DND-41 (cell line): ENCODE data around the gene RILPL1.
"Not testable (repeated sequence)": the region's sequence is repeated elsewhere in the genome, so short reads cannot be mapped to it uniquely, and the experiment has no call there.

Experiments used
- ATAC-seq: fragments of 200-7000 bp; cut with Tn5 transposase; 3 replicates; pipeline ENCODE4 v1.9.1; 2021; ENCODE audit warnings: low read depth; ENCODE audit not compliant: insufficient read depth
- DNase-seq: peaks from one replicate; pipeline ENCODE4 v3.0.0-alpha.2; 2020
- H2AFZ ChIP-seq: 2 replicates; pipeline ENCODE4 v1.6.0; 2012; ENCODE audit warnings: low read depth, low read length
- H3K27ac ChIP-seq: 2 replicates; pipeline ENCODE4 v1.5.1; 2012; ENCODE audit warnings: low read length, inconsistent platforms
- H3K27me3 ChIP-seq: fragments of 200-600 bp; sonication (generic); 2 replicates; pipeline ENCODE4 v1.6.0; 2012; ENCODE audit warnings: low read length, mild to moderate bottlenecking, inconsistent platforms; ENCODE audit not compliant: insufficient read depth, poor library complexity
- H3K36me3 ChIP-seq: 2 replicates; pipeline ENCODE4 v1.5.1; 2012; ENCODE audit warnings: low read length, inconsistent platforms; ENCODE audit not compliant: insufficient read depth
- H3K4me1 ChIP-seq: 2 replicates; pipeline ENCODE4 v1.5.1; 2012; ENCODE audit warnings: mild to moderate bottlenecking, low read length; ENCODE audit not compliant: insufficient read depth
- H3K4me2 ChIP-seq: 2 replicates; pipeline ENCODE4 v1.6.0; 2012; ENCODE audit warnings: mild to moderate bottlenecking, moderate library complexity, low read length, inconsistent platforms; ENCODE audit not compliant: insufficient read depth
- H3K4me3 ChIP-seq, 2 experiments: fragments of 200-600 bp in 1 of 2; shearing (Covaris generic) in 1 of 2; 2 replicates each; pipeline ENCODE4 v1.5.1; 2012 to 2016; ENCODE audit warnings: inconsistent platforms in 2 of 2, low read length in 2 of 2, mild to moderate bottlenecking in 2 of 2, low read depth in 1 of 2, moderate library complexity in 1 of 2
- H3K79me2 ChIP-seq: 2 replicates; pipeline ENCODE4 v1.6.0; 2012; ENCODE audit warnings: low read length, inconsistent platforms; ENCODE audit not compliant: insufficient read depth
- H3K9ac ChIP-seq: 2 replicates; pipeline ENCODE4 v1.6.0; 2012; ENCODE audit warnings: low read depth, mild to moderate bottlenecking, inconsistent platforms, low read length, moderate library complexity
- H3K9me3 ChIP-seq: 2 replicates; pipeline ENCODE4 v1.5.1; 2012; ENCODE audit warnings: low read length, moderate library complexity, mild to moderate bottlenecking, inconsistent platforms; ENCODE audit not compliant: insufficient read depth, severe bottlenecking
- H4K20me1 ChIP-seq: 2 replicates; pipeline ENCODE4 v1.6.0; 2012; ENCODE audit warnings: low read length; ENCODE audit not compliant: insufficient read depth
- EZH2 ChIP-seq: IDR thresholded peaks from 3 replicates; pipeline ENCODE4 v1.6.1; 2012; ENCODE audit warnings: borderline replicate concordance, low read depth, mild to moderate bottlenecking, moderate library complexity, low read length, inconsistent platforms; ENCODE audit not compliant: severe bottlenecking
- TF ChIP-seq, protein P1 (sequence below): IDR thresholded peaks from 2 replicates; pipeline ENCODE4 v1.5.1; 2012; ENCODE audit warnings: borderline replicate concordance, low read length, moderate library complexity, mild to moderate bottlenecking; ENCODE audit not compliant: poor library complexity, severe bottlenecking; ENCODE audit errors: extremely low read depth

RILPL1 gene

GRCh38 chr12:123433615-123434014 is 99.9 kb downstream of the RILPL1 start:
- no peak for TF ChIP-seq EZH2
- TF ChIP-seq, protein P1, sequence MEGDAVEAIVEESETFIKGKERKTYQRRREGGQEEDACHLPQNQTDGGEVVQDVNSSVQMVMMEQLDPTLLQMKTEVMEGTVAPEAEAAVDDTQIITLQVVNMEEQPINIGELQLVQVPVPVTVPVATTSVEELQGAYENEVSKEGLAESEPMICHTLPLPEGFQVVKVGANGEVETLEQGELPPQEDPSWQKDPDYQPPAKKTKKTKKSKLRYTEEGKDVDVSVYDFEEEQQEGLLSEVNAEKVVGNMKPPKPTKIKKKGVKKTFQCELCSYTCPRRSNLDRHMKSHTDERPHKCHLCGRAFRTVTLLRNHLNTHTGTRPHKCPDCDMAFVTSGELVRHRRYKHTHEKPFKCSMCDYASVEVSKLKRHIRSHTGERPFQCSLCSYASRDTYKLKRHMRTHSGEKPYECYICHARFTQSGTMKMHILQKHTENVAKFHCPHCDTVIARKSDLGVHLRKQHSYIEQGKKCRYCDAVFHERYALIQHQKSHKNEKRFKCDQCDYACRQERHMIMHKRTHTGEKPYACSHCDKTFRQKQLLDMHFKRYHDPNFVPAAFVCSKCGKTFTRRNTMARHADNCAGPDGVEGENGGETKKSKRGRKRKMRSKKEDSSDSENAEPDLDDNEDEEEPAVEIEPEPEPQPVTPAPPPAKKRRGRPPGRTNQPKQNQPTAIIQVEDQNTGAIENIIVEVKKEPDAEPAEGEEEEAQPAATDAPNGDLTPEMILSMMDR, result no peak
- H3K4me1 ChIP-seq, result peaks cover 45% of the 10 kb centered on the region
- no peaks in the 10 kb centered on the region for H3K27me3 ChIP-seq
- no peak overlapping the region for H3K9ac ChIP-seq
- H3K36me3 ChIP-seq, result peaks cover 14% of the 10 kb centered on the region
- no peak overlapping the region for H3K4me3 ChIP-seq
- H2AFZ ChIP-seq, result no peak overlapping the region
- peak overlapping the region; percentile 6; the same call in 1 of the 2 replicates for H3K4me2 ChIP-seq
- ATAC-seq (no peak), DNase-seq (no peak)
- H4K20me1 ChIP-seq, result no peaks in the 10 kb centered on the region
- H3K27ac ChIP-seq, result no peak overlapping the region
- peaks cover 40% of the 10 kb centered on the region for H3K79me2 ChIP-seq
- no peaks in the 10 kb centered on the region for H3K9me3 ChIP-seq

DNA sequence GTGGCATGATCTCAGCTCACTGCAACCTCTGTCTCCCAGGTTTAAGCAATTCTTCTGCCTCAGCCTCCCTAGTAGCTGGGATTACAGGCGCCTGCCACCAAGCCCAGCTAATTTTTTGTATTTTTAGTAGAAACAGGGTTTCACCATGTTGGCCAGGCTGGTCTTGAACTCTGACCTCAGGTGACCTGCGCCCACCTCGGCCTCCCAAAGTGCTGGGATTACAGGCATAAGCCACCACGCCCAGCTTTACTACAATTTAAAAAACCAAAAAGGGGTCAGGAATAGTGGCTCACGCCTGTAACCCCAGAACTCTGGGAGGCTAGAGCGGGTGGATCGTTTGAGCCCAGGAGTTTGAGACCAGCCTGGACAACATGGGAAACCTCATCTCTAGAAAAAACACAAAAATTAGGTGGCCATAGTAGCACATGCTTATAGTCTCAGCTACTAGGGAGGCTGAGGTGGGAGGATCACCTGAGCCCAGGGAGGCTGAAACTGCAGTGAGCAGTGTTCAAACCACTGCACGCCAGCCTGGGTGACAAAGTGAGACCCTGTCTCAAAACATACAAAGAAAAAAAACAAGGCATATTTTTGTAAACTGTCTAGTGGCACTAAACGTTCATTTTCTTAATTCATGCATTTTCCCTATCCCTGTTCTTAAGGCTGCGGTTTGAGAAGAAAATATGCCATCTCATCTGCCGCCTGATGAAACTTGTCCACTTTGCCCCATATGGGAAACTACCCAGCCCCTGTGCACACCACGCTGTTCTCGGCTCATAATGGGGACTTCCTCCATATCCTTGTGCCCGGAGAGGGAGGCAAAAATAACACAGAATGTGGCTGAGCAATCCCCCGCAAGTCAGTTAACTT is 101.3 kb downstream of the RILPL1 start:
- peaks cover 40% of the 10 kb centered on the region for H3K79me2 ChIP-seq
- peaks cover 20% of the 10 kb centered on the region for H3K36me3 ChIP-seq
- not testable (repeated sequence) for H3K4me3 ChIP-seq, H3K27me3 ChIP-seq, H2AFZ ChIP-seq, ATAC-seq, H3K9me3 ChIP-seq, DNase-seq, H3K9ac ChIP-seq, H4K20me1 ChIP-seq
- 0 out of 2 replicates have a peak overlapping the region, but pooled peaks have one; percentile 18 for H3K27ac ChIP-seq
- peak overlapping the region; percentile 43; the same call in 1 of the 2 replicates for H3K4me2 ChIP-seq
- H3K4me1 ChIP-seq, result peaks cover 39% of the 10 kb centered on the region

GRCh38 chr12:123429101-123429500 is 104.4 kb downstream of the RILPL1 start:
- Histone ChIP-seq H3K79me2 (peaks cover 15% of the 10 kb centered on the region; the same call in 1 of the 2 replicates), H3K36me3 (peaks cover 32% of the 10 kb centered on the region), H3K4me1 (peaks cover 13% of the 10 kb centered on the region)
- H3K4me3 ChIP-seq, H3K27ac ChIP-seq, DNase-seq, H3K4me2 ChIP-seq, H3K9ac ChIP-seq, ATAC-seq, H2AFZ ChIP-seq, H3K9me3 ChIP-seq, H4K20me1 ChIP-seq, H3K27me3 ChIP-seq: not testable (repeated sequence)

GRCh38 chr12:123428591-123428990 is 104.9 kb downstream of the RILPL1 start:
- TF ChIP-seq, protein P1, result no peak
- no peak for TF ChIP-seq EZH2
- DNase-seq (no peak), ATAC-seq (no peak)
- Histone ChIP-seq H3K79me2 (peaks cover 10% of the 10 kb centered on the region; the same call in 1 of the 2 replicates), H4K20me1 (no peaks in the 10 kb centered on the region), H3K27ac (no peak overlapping the region), H3K36me3 (peaks cover 32% of the 10 kb centered on the region), H3K27me3 (no peaks in the 10 kb centered on the region), H3K4me3 (no peak overlapping the region), H3K9me3 (no peaks in the 10 kb centered on the region), H3K4me2 (no peak overlapping the region), H3K9ac (no peak overlapping the region), H2AFZ (no peak overlapping the region), H3K4me1 (peaks cover 8% of the 10 kb centered on the region)
